ENCODE measurements around the gene SFXN2. TPM values are rescaled to one million over a fixed set of nuclear protein-coding genes. Genes with fewer than 3 reads are reported as not detected.
"Not testable (repeated sequence)": the region's sequence is repeated elsewhere in the genome, so short reads cannot be mapped to it uniquely, and the experiment has no call there.

The SFXN2 gene
- total and polyA plus RNA-seq, 2 experiments from 2014 or later = 5.7 to 6.2 TPM

- TF ChIP-seq REST (IDR thresholded peaks at IDR 0.05; ENCODE audit: unreplicated experiment) (no peak), POLR2AphosphoS5 (IDR thresholded peaks at IDR 0.05; ENCODE audit: low read depth) (no peak), CREB1 (CRISPR knock-in tag; IDR thresholded peaks at IDR 0.05; ENCODE audit: low read depth) (no peak), EZH2phosphoT487 (IDR thresholded peaks at IDR 0.05; ENCODE audit: unreplicated experiment) (no peak)
Observed at GRCh38 chr10:102715880-102716279, 1.4 kb downstream of the SFXN2 start (continued).

GRCh38 chr10:102716900-102717565 lies 2.6 kb downstream of the SFXN2 start:
- peaks cover 55% of the 10 kb centered on the region for H3K4me1 Mint-ChIP-seq
- not testable (repeated sequence) for ATAC-seq; H3K9me2 ChIP-seq (ENCODE audit: insufficient read depth); H3K27me3 ChIP-seq (ENCODE audit: insufficient read depth); H3K9me3 Mint-ChIP-seq; H3F3A ChIP-seq (replicated peaks; ENCODE audit: low read depth); H3K27ac Mint-ChIP-seq; H3K4me3 ChIP-seq; DNase-seq (ENCODE audit: low spot score); H2AFZ ChIP-seq; H3K27me3 Mint-ChIP-seq (ENCODE audit: insufficient read depth, low read depth, poor library complexity)
- Histone ChIP-seq H4K20me1 (replicated peaks; ENCODE audit: insufficient read depth) (peaks cover 27% of the 10 kb centered on the region), H3K79me2 (replicated peaks; ENCODE audit: insufficient read depth) (peaks cover 84% of the 10 kb centered on the region), H3K27ac (ENCODE audit: low read depth) (peak overlapping the region; percentile 59), H3K4me2 (peak overlapping the region; percentile 27), H3K36me3 (ENCODE audit: insufficient read depth) (peaks cover 17% of the 10 kb centered on the region; the same call in 1 of the 2 replicates), H3K4me1 (ENCODE audit: insufficient read depth) (peaks cover 42% of the 10 kb centered on the region)
- peaks cover 33% of the 10 kb centered on the region for H3K36me3 Mint-ChIP-seq (ENCODE audit: low read depth)
- peak overlapping the region; percentile 57; the same call in 2 of the 3 replicates for H3K4me3 Mint-ChIP-seq

GRCh38 chr10:102718220-102718619 lies 3.8 kb downstream of the SFXN2 start:
- ATAC-seq (no peak), DNase-seq (ENCODE audit: low spot score) (peak; percentile 60)
- Mint-ChIP-seq H3K27ac (peak overlapping the region; percentile 55), H3K36me3 (ENCODE audit: low read depth) (peaks cover 35% of the 10 kb centered on the region), H3K27me3 (ENCODE audit: insufficient read depth, low read depth, poor library complexity) (peaks cover 2% of the 10 kb centered on the region), H3K4me1 (peaks cover 48% of the 10 kb centered on the region), H3K4me3 (peak overlapping the region; percentile 57), H3K9me3 (no peaks in the 10 kb centered on the region)
- Histone ChIP-seq H3K36me3 (ENCODE audit: insufficient read depth) (peaks cover 17% of the 10 kb centered on the region; the same call in 1 of the 2 replicates), H3K79me2 (replicated peaks; ENCODE audit: insufficient read depth) (peaks cover 84% of the 10 kb centered on the region), H3K27ac (ENCODE audit: low read depth) (peak overlapping the region; percentile 59), H3K9me2 (ENCODE audit: insufficient read depth) (no peaks in the 10 kb centered on the region), H3K4me3 (0 out of 2 replicates have a peak overlapping the region, but pooled peaks have one; percentile 2), H2AFZ (no peak overlapping the region), H3K27me3 (ENCODE audit: insufficient read depth) (no peaks in the 10 kb centered on the region), H3F3A (replicated peaks; ENCODE audit: low read depth) (peaks cover 7% of the 10 kb centered on the region; the same call in 1 of the 2 replicates), H4K20me1 (replicated peaks; ENCODE audit: insufficient read depth) (peaks cover 34% of the 10 kb centered on the region), H3K4me1 (ENCODE audit: insufficient read depth) (peaks cover 36% of the 10 kb centered on the region), H3K4me2 (peak overlapping the region; percentile 27)
- TF ChIP-seq ZNF114 (CRISPR knock-in tag; IDR thresholded peaks at IDR 0.05) = no peak

Measured in GM23338 (cell line).